GM04503 (cell line): ENCODE measurements around the gene IFFO2.

ENCODE experiments used
- DNase-seq: peaks from one replicate; pipeline ENCODE4 v3.0.0-alpha.2; 2012; ENCODE audit warnings: low read depth

IFFO2 gene

GRCh38 chr1:18956193-18957135, at the start of gene IFFO2:
Gene IFFO2, minus strand, starts transcription at chr1:18956676. Its CDS starts 344 bp downstream, at chr1:18956332.
- no peak for DNase-seq

DNA sequence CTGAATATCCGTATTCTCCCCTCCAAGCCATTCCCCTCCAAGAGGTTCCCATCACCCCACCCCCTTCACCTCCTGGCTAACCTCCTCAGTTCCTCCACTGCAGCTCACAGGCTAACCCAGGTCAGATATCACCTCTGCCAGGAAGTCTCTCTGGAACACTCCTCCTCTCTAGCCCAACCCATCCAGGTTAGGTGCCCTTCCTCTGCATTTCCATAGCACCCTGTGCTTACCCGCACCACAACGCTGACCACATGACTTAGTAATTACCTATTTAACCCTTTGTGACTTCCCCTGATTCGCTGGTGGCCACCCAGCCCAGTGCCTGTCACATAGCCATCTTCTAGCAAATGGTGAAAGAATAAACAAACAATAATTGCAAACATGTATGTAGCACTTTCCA, 49.5 kb upstream of the IFFO2 start:
- no peak for DNase-seq

DNA sequence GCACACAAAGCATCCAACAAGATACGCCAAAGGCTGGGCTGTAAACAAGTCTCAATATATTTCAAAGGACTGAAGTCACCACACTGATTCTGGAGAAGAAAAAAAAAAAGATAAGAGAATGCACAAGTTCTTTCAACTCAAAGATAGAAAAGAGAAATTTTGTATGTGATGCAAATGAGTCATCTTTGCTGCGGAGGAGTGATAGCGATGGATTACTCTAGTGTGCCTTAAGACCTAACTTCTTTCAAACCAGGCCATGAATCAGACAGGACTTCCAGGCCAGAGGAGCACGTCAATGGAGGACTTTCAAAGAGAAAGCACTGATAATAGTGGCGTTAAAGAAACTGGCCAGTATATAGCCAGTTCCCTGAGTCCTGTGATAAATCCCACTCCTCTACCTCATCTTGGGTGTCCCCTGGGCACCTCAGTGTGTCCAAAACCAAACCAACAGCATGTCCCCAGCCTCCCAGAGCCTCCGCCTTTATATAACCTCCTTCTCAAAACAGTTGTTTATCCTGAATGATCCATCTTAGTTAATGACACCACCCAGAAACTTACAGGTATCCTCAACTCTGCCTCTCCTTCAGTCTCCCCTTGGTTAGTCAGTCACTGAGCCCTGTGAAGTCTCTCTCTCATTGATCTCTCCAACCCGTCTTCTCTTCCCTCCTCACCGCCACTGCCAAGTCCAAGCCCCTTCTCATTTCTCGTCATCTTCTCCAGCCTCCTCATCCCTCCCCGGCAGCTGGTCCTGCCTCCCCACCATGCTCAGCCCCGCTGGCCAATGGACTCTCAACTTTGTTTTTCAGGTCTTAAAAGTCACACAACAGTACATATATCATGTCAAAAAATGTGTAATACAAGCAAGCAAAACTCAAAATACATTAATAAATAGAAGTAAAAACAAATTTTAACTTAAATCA, 47.2 kb upstream of the IFFO2 start:
- no peak for DNase-seq

- no peak for DNase-seq
Observed at GRCh38 chr1:19000065-19000464, 43.6 kb upstream of the IFFO2 start.

DNA sequence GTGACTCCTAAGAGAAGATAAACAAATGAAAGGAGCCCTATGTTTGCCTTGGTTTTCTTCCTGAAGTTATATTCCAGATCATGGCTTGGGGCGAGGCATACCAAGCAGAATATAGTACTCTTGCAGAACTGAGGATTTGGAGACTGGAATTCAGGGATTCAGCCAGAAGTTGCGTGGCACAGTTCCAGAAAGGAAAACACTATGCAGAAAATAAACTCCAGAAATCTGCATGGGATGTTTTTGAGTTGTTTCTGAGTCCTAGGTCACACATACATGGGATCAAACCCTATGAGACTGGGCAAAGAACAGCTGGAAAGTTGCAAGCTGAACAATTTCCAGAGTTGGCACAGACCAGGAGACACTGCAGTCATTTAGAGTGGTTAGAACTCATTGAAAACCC, 42.9 kb upstream of the IFFO2 start:
- no peak for DNase-seq

- no peak for DNase-seq
Observed at GRCh38 chr1:18998016-18998724, 41.7 kb upstream of the IFFO2 start.

- no peak for DNase-seq
Observed at GRCh38 chr1:18997508-18997907, 41.0 kb upstream of the IFFO2 start.

DNA sequence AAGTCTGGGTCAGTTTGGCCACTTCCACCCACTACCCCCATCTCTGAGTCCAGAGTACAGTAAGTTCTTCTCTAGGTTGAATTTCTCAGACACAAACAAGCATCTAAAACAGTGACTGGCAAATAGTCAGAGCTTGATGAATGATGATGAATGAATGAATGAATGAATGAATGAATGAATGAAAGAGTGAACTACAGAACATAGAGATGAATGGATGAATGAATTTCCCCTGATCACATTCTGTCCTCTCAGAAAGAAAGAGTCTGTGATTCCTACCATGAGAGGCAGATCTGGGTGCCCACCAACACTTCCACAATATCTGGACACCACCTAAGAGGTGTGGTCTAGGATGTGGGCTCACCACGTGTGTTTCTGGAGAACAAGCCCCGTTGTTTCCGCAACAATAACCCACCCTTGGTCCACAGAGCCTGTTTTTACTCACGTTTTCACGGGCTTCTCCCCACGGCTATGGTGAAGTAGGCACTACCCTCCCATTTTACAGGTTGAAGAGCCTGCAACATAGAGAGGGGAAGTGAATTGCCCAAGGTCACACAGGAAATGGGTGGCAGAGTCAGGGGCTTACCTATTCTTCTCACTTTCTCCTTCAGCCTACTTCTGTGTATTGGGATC, 40.2 kb upstream of the IFFO2 start:
- DNase-seq: no peak

GRCh38 chr1:18994381-18994780, 37.9 kb upstream of the IFFO2 start:
- DNase-seq: no peak

DNA sequence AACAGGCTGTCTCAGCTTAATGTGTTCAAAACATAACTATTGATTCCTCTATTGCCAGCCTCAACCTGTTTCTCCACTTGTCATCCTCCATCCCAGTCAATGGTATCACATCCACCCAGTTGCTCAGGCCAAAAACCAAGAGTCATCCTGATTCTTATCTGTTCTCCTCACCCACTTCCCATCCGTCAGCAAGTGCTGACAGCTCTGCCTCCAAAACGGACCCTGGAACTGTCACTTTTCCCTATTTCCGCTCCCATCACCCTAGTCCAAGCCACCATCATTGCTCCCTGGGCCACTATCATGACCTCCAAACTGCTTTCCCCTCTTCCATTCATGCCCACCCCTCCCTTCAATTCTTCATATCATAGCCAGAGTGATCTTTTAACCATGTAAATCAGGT, 36.2 kb upstream of the IFFO2 start:
- DNase-seq: no peak

- no peak for DNase-seq
Observed at GRCh38 chr1:18991585-18991984, 35.1 kb upstream of the IFFO2 start.

DNA sequence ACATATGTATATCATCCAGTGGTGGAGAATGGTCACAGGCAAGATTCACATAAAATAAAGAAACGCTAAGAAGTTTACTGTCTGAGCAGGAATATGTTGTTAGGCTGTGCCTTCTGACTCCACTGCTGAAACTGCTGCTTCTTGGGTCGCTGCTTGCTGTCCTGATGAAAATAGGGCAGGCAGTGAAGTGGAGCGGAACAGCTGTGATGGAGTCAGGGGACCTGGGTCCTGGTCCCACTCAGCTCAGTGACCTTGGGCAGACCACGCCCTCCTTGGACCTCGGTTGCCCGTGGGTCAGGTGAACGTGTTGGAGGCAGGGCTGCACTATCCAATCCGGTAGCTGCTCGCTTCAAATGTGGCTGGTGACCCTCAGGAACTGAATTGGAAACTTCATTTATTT, 33.4 kb upstream of the IFFO2 start:
- no peak for DNase-seq

DNA sequence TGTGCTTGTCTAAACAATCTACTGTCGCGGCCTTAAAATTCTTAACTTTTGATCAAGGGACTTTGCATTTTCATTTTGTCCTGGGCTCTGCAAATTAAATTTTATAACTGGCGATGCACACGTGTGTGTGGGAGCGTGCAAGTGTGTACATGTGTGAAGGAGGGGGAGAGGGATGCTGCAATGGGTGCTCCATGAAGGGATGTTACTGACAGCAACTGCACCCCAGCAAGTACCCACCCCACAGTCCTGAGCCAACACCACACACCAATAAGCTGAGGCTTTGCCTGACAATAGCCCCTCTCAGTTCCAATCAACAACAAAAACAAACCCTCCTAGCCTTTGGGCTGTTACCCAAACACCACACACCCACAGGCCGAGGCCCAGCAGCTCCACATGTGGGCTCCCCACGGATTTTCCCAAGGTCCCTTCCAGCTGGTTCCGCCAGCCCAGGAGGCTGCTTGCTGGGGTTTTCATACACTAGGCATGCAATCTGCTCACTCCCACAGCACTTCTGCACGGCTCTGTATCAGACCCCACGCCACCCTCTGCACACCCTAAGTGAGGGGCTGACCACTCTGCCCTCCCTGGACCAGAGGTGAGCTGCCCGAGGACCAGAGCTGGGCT, 32.8 kb upstream of the IFFO2 start:
- DNase-seq: no peak

GRCh38 chr1:18981242-18981641, 24.8 kb upstream of the IFFO2 start:
- no peak for DNase-seq

DNA sequence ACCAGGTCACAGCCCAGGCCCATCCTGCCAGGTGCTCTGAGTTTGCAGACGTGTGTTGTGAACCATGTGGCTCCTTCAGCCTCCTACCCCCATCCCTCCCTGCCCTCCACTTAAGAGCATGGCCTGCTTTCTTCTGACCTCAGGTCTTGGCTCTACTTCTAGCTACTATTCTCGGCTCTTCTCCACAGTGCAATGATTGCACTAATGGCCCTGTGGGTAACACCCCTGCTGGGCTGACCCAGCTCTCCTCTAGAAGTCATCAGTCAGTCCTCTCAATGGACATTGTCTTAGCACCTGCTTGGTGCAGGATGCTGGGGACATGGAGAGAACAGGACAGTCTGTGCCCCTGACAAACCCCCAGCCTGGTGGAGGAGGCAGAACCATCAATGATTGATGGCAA, 22.2 kb upstream of the IFFO2 start:
- no peak for DNase-seq

- DNase-seq: no peak
Observed at GRCh38 chr1:18977428-18977827, 21.0 kb upstream of the IFFO2 start.

DNA sequence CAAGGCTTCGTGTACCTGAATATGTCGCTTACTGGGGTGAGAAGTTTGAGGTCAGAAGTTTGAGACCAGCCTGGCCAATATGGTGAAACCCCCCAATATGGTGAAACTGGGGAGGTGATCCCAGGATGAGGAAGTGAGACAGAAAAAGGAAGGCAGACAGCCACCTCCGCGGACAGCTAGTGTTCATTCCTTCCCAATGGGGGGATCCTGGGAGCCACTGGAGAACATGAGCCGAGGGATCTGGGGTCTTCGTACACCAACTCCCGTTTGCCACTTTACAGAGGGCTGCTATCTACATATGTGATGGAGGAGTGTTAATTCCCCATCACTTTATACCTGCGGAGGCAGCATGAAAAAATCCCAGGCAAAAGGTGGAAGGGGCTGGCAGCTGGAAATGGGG, 19.6 kb upstream of the IFFO2 start:
- DNase-seq: no peak

- DNase-seq: no peak
Observed at GRCh38 chr1:18974606-18975005, 18.1 kb upstream of the IFFO2 start.

- no peak for DNase-seq
Observed at GRCh38 chr1:18974005-18974404, 17.5 kb upstream of the IFFO2 start.

- no peak for DNase-seq
Observed at GRCh38 chr1:18973446-18973955, 17.0 kb upstream of the IFFO2 start.

DNA sequence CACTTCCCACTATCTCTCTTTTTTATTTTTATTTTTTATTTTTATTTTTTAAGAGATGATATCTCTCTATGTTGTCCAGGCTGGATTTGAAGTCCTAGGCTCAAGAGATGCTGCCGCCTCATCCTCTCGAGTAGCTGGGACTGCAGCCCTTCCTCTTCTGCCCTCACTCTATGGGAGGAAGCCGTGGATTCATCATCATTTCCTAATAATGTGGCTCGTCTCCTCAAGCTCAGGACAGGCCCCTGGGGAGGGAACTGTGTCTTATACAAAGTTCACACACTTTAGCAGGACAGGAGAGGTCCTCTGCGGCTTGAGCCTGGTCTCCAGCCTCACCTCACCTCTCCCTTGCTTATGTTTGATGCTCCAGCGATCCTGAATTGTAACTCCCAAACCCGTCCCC, 16.5 kb upstream of the IFFO2 start:
- no peak for DNase-seq
